HG03139 (cell line): ENCODE results near the gene CAT.

Source experiments
- ATAC-seq: cut with Tn5 transposase; IDR thresholded peaks from one replicate; pipeline ENCODE4 v1.9.1; 2021; ENCODE audit not compliant: unreplicated experiment

CAT gene

DNA sequence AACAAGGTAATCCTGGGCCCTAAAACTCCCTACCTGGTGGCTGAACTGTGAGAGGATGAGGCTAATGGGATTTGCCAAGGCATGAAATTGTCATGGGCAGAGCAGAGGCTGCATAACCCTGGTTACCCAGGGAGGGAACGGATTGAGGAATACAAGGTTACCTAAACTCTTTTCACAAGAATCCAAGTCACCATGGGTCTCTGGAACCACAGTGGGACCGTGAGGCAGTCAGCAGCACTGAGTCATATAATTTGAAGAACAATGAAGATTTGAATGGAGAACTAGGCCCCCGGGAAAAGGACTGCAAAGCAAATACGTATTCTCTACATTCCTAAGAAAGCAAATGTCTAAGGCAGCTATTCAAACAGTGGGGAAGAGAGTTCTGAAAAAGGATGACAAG, 19.8 kb downstream of the CAT start:
- no peak for ATAC-seq

DNA sequence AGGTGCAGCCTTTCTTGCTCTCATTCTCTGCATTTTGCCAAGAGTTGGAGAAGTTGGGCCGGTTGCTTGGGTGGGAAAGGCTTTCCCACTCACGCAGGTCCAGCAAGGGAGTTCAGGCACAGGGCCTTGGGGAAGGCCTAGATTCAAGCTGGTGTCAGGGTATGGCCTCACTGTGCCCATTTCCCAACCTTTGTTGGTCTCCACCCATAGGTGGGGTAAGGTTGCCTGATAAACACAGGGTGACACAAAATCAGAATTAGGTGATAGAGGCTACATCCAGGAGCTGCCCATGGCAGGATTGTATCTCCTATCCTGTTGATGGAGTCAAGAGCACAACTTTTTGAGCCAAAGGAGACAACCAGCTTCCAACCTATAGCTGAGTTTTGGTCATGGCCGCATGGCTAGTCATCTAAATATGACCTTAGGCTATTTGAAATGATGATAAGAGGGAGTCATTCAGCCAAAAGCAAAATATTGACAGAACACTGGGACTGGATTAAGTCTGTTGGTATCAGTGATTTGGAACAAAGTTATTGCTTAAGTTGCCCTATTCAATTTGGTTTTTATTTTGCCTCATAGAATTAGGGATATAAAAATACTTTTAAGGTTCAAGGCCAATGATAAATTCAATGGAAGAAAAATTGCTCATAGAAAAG, 20.9 kb downstream of the CAT start:
- no peak for ATAC-seq

- no peak for ATAC-seq
Observed at GRCh38 chr11:34460278-34460677, 21.5 kb downstream of the CAT start.

- ATAC-seq, result no peak
Observed at GRCh38 chr11:34461215-34461614, 22.5 kb downstream of the CAT start.

DNA sequence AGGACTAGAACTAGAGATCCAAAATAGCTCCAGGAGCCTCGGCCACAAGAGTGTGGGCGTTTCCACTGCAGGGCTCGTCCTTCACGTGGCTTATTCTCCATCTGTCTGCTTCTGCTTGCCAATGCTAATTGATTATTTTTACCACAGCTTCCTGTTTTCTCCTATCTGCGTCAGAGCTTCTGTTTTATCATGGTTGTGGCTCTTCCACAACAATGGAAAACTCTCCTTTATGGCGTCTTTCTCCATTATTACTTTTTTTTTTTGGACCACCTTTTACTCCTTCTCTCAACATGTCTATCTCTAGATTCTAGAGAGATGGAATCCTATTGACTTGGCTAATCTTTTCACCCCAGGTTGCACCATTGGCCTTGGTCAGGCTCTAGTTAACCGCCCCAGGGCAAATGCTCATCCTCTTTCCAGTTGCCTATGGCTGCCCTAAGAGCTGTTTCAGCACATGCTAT, 25.9 kb downstream of the CAT start:
- ATAC-seq, result no peak

DNA sequence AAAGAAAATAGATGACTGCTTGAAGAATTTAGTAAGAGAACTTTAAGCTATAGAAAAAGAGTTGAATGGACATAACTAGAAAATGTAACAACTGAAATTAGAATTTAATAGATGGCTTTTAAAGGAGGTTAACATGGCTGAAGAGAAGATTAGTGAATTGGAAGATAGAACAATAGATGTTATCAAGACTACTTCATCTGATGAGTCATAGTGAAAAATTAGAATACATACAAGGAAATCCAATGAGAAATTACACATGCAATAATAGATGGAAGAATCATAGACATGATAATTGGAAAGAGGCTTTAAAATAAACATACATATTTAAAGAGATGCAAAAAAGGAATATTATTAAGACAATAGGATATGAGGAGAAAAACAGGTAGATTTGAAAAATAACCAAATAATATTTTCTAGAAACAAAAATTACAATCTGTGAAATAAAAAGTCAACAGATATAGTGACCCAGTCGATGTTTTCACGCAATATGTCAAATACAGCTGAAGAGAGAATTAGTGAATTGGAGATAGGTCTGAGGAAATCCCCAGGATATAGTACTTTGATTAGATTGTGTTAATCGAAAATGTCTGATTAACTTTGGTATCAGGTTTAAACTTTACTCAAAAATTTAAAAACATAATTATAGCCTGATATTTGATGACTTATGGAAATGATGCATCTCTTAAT, 28.2 kb downstream of the CAT start:
- ATAC-seq, result no peak

- no peak for ATAC-seq
Observed at GRCh38 chr11:34468209-34468841, 29.6 kb downstream of the CAT start.

GRCh38 chr11:34473603-34474169, 35.0 kb downstream of the CAT start:
- no peak for ATAC-seq

- ATAC-seq, result no peak
Observed at GRCh38 chr11:34475656-34476055, 36.9 kb downstream of the CAT start.

DNA sequence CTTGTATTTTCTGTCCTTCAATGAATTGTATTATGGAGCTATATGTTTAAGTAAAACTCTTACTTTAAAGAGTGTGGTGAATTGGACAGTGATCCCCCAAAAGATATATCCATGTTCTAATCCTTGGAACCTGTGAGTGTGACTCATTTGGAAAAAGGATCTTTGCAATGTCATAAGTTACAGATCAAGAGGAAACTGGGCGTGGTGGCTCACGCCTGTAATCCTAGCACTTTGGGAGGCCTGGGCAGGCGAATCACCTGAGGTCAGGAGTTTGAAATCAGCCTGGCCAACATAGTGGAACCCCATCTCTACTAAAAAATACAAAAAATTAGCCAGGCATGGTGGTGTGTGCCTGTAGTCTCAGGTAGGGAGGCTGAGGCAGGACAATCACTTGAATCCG, 38.1 kb downstream of the CAT start:
- ATAC-seq, result no peak

- ATAC-seq, result no peak
Observed at GRCh38 chr11:34478845-34479663, 40.3 kb downstream of the CAT start.

GRCh38 chr11:34480314-34480713, 41.6 kb downstream of the CAT start:
- ATAC-seq, result no peak

DNA sequence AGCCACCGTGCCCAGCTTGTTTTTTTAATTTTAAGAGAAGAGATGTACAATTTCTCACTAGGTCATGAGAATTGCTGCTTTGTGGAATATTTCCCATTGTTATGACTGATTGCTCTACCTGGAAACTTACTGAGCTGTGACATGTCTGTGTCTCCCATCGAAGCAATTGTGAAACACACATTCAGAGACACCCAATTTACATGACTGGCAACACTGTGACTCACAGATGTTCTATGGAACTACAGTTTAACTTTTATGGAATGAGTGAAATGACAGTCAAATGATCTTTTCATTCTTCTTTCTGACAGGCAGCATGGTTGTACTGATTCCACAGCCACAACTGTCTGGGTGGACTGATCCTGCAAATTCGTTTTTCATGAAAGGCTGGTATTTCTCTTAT, 42.6 kb downstream of the CAT start:
- no peak for ATAC-seq

- ATAC-seq, result no peak
Observed at GRCh38 chr11:34483106-34483874, 44.6 kb downstream of the CAT start.

- no peak for ATAC-seq
Observed at GRCh38 chr11:34487430-34487829, 48.7 kb downstream of the CAT start.

- ATAC-seq, result no peak
Observed at GRCh38 chr11:34488855-34489557, 50.3 kb downstream of the CAT start.

- ATAC-seq, result no peak
Observed at GRCh38 chr11:34490304-34490703, 51.6 kb downstream of the CAT start.

GRCh38 chr11:34492806-34493414, 54.2 kb downstream of the CAT start:
- no peak for ATAC-seq

- no peak for ATAC-seq
Observed at GRCh38 chr11:34493468-34493867, 54.7 kb downstream of the CAT start.
